PC-9 (cell line): ENCODE data around the gene SHISAL1.

Experiments
- EZH2 ChIP-seq: fragments of 200-600 bp; sonication (generic); IDR thresholded peaks from 2 replicates; pipeline ENCODE4 v1.8.0; 2017; ENCODE audit warnings: antibody characterized with exemption, low read depth
- TF ChIP-seq, protein P1 (sequence below): fragments of 200-600 bp; sonication (generic); conservative IDR thresholded peaks from 2 replicates; pipeline ENCODE4 v1.6.1; 2017; ENCODE audit warnings: mixed run types, antibody characterized with exemption, mild to moderate bottlenecking, moderate library complexity

DNA sequence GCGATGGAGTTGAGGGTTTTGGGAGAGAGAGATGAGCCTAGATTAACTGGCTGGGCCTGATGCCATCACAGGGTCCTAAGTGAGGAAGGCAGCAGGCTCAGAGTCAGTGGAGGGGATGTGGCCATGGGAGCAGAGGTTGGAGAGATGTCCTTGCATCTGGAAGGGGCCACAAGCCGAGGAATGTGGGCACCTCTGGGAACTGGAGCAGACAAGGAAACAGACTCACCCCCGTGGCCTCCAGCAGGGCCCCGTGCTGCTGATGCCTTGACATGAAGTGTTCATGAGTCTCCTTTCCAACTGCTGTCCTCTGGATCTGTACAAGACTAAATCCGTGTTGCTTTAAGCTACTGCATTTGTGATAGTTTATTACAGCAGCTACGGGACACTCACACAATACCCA is 49.2 kb downstream of the SHISAL1 start:
- TF ChIP-seq EZH2 = no peak
- TF ChIP-seq, protein P1, sequence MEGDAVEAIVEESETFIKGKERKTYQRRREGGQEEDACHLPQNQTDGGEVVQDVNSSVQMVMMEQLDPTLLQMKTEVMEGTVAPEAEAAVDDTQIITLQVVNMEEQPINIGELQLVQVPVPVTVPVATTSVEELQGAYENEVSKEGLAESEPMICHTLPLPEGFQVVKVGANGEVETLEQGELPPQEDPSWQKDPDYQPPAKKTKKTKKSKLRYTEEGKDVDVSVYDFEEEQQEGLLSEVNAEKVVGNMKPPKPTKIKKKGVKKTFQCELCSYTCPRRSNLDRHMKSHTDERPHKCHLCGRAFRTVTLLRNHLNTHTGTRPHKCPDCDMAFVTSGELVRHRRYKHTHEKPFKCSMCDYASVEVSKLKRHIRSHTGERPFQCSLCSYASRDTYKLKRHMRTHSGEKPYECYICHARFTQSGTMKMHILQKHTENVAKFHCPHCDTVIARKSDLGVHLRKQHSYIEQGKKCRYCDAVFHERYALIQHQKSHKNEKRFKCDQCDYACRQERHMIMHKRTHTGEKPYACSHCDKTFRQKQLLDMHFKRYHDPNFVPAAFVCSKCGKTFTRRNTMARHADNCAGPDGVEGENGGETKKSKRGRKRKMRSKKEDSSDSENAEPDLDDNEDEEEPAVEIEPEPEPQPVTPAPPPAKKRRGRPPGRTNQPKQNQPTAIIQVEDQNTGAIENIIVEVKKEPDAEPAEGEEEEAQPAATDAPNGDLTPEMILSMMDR = no peak
